ENCODE data around the gene HNF4A.
"Not testable (repeated sequence)": the region's sequence is repeated elsewhere in the genome, so short reads cannot be mapped to it uniquely, and the experiment has no call there.

The HNF4A gene

DNA sequence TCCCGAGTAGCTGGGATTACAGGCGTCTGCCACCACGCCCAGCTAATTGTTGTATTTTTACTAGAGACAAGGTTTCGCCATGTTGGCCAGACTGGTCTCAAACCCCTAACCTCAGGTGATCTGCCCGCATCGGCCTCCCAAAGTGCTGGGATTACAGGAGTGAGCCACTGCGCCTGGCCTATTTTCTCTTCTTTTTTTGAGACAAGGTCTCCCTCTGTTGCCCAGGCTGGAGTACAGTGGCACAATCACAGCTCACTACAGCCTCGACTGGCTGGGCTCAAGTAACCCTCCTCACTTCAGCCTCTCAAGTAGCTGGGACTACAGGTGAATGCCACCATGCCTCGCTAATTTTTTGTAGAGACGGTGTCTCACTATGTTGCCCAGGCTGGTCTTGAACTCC lies 9.6 kb upstream of the HNF4A start:
- H3K4me1 ChIP-seq (ENCODE audit: control insufficient read depth, insufficient read depth, low read length); H3K9ac ChIP-seq (ENCODE audit: low read depth, low read length); H3K9me3 ChIP-seq (ENCODE audit: control insufficient read depth, insufficient read depth, low read length); H3K4me3 ChIP-seq (ENCODE audit: low read depth, low read length); H3K36me3 ChIP-seq (ENCODE audit: control insufficient read depth, insufficient read depth, low read length); H3K27ac ChIP-seq (ENCODE audit: low read depth, low read length); H3K27me3 ChIP-seq (ENCODE audit: control insufficient read depth, insufficient read depth, low read length): not testable (repeated sequence)

DNA sequence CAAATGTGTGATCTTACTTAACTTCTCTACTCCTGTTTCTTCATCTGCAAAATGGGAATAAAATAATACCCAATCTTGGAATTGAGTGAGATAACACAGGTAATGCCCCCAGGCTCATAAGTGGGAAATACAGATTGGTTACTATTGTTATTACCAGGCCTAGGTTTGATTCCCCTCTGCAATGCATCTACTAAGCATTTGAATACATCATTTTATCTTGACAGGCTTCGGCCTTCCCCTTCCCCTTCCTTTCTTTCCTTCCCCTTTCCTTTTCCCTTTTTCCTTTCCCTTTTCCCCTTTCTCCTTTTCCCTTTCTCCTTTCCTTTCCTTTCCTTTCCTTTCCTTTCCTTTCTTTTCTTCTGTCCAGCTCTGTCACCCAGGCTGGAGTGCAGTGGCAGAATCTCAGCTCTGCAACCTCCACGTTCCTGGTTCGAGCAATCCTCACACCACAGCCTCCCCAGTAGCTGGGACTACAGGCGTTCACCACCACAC lies 7.3 kb upstream of the HNF4A start:
- H3K4me1 ChIP-seq (ENCODE audit: control insufficient read depth, insufficient read depth, low read length) = no peaks in the 10 kb centered on the region; the same call in 1 of the 2 replicates
- no peaks in the 10 kb centered on the region for H3K36me3 ChIP-seq (ENCODE audit: control insufficient read depth, insufficient read depth, low read length)
- H3K4me3 ChIP-seq (ENCODE audit: low read depth, low read length) = no peak overlapping the region
- H3K9me3 ChIP-seq (ENCODE audit: control insufficient read depth, insufficient read depth, low read length) = no peaks in the 10 kb centered on the region
- H3K27me3 ChIP-seq (ENCODE audit: control insufficient read depth, insufficient read depth, low read length) = no peaks in the 10 kb centered on the region
- no peak overlapping the region for H3K27ac ChIP-seq (ENCODE audit: low read depth, low read length)
- H3K9ac ChIP-seq (ENCODE audit: low read depth, low read length) = no peak overlapping the region

DNA sequence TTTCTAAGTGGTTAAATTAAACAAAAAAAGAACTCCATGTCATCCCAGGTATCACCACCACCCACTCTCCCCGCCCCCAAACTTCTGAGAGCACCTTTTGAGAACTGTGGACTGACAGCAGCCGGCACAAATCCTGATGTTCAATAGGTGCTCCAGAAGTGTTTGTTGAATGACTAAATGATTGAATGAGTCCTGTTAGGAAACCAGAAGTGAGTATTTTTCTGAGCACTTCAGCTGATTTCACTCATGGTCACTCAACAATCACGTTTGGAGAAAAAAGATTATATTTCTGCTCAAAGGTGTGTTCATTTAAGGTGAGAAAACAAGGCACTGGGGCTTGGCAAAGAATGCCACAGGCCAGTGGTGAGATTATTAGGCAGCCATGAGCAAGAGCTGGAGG lies 6.2 kb upstream of the HNF4A start:
- Histone ChIP-seq H3K9me3 (ENCODE audit: control insufficient read depth, insufficient read depth, low read length) (no peaks in the 10 kb centered on the region), H3K4me3 (ENCODE audit: low read depth, low read length) (no peak overlapping the region), H3K4me1 (ENCODE audit: control insufficient read depth, insufficient read depth, low read length) (no peaks in the 10 kb centered on the region; the same call in 1 of the 2 replicates), H3K9ac (ENCODE audit: low read depth, low read length) (no peak overlapping the region), H3K36me3 (ENCODE audit: control insufficient read depth, insufficient read depth, low read length) (no peaks in the 10 kb centered on the region), H3K27me3 (ENCODE audit: control insufficient read depth, insufficient read depth, low read length) (no peaks in the 10 kb centered on the region), H3K27ac (ENCODE audit: low read depth, low read length) (no peak overlapping the region)

DNA sequence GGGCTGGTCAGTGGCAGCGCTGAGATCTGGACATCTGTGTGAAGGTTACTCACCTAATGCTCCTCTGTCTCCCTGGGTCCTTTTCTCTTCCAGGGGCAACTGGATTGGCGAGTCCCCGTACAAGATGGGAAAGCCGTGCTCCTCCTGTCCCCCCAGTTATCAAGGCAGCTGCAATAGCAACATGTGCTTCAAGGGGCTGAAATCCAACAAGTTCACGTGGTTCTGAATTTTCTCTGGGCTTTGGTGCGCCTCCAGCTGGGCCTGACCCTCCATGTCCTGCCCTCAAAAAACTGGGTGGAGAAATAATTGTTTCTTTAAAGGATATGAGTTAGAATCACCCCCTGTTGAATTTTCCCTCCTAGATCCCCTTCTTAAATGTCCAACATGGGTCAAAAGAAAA lies 4.9 kb upstream of the HNF4A start:
- no peak overlapping the region for H3K9ac ChIP-seq (ENCODE audit: low read depth, low read length)
- H3K9me3 ChIP-seq (ENCODE audit: control insufficient read depth, insufficient read depth, low read length) = no peaks in the 10 kb centered on the region
- no peaks in the 10 kb centered on the region for H3K36me3 ChIP-seq (ENCODE audit: control insufficient read depth, insufficient read depth, low read length)
- no peaks in the 10 kb centered on the region; the same call in 1 of the 2 replicates for H3K4me1 ChIP-seq (ENCODE audit: control insufficient read depth, insufficient read depth, low read length)
- H3K27me3 ChIP-seq (ENCODE audit: control insufficient read depth, insufficient read depth, low read length) = no peaks in the 10 kb centered on the region
- H3K4me3 ChIP-seq (ENCODE audit: low read depth, low read length) = no peak overlapping the region
- H3K27ac ChIP-seq (ENCODE audit: low read depth, low read length) = no peak overlapping the region

DNA sequence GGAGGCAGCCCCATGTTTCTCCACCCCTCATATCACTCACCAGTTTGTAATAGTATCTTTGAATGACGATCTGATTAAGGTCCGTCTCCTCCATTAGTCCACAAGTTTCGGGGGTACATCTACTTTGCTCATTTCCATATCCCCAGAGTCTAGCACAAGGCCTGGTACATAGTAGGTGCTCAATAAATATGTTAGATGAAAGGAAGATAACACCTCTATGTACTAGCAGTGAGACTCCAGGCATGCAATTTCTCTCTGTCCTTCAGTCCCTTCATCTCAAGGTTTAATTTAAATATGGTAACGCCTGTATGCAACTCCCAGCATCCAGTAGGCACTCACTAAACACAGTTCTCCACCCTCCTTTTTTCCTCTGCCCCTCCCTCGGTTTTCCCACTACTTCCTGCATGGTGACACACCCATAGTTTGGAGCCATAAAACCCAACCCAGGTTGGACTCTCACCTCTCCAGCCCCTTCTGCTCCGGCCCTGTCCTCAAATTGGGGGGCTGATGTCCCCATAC lies 461 bp upstream of the HNF4A start:
- no peaks in the 10 kb centered on the region; the same call in 1 of the 2 replicates for H3K4me1 ChIP-seq (ENCODE audit: control insufficient read depth, insufficient read depth, low read length)
- no peak overlapping the region for H3K27ac ChIP-seq (ENCODE audit: low read depth, low read length)
- H3K4me3 ChIP-seq (ENCODE audit: low read depth, low read length) = no peak overlapping the region
- H3K9me3 ChIP-seq (ENCODE audit: control insufficient read depth, insufficient read depth, low read length) = no peaks in the 10 kb centered on the region
- no peak overlapping the region for H3K9ac ChIP-seq (ENCODE audit: low read depth, low read length)
- no peaks in the 10 kb centered on the region; the same call in 1 of the 2 replicates for H3K27me3 ChIP-seq (ENCODE audit: control insufficient read depth, insufficient read depth, low read length)
- H3K36me3 ChIP-seq (ENCODE audit: control insufficient read depth, insufficient read depth, low read length) = no peaks in the 10 kb centered on the region

DNA sequence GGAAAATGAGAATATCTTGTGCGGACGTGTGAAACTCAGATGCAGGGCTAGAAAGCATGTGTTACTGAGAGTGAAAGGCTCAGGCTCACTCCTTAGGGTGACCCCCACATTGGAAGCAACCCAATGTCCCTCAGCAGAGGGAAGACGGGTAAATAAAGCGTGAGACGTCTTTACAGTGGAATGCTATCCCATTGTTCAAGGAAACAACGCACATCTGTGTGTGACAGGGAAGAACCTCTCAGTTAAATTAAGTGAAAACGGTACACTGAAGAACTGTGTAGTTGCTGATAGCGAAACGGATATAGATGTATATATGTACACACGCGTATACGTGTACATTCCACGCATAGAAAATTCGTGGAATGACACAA lies 839 bp downstream of the HNF4A start:
- Histone ChIP-seq H3K4me1 (ENCODE audit: control insufficient read depth, insufficient read depth, low read length) (no peaks in the 10 kb centered on the region; the same call in 1 of the 2 replicates), H3K36me3 (ENCODE audit: control insufficient read depth, insufficient read depth, low read length) (no peaks in the 10 kb centered on the region), H3K9ac (ENCODE audit: low read depth, low read length) (no peak overlapping the region), H3K4me3 (ENCODE audit: low read depth, low read length) (no peak overlapping the region), H3K9me3 (ENCODE audit: control insufficient read depth, insufficient read depth, low read length) (no peaks in the 10 kb centered on the region), H3K27ac (ENCODE audit: low read depth, low read length) (peak overlapping the region; percentile 33), H3K27me3 (ENCODE audit: control insufficient read depth, insufficient read depth, low read length) (no peaks in the 10 kb centered on the region; the same call in 1 of the 2 replicates)

DNA sequence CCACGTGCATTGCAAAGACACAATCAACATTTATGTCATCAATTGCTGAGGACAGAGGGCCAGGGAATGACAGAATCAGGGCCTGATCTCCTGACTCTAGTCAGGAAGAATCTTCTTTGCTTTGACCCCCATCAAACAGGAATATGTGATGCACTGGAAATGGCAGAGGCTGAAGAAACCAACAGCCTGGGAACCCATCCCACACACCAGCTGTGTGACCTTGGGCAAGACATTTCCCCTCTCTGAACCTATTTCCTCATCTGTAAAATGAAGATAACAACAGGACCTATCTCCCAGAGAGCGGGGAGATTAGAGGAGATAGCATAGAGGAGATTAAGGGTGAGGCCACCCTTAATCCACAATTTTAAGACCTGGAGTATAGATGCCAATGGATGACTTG lies 1.5 kb downstream of the HNF4A start:
- no peak overlapping the region for H3K4me3 ChIP-seq (ENCODE audit: low read depth, low read length)
- H3K9me3 ChIP-seq (ENCODE audit: control insufficient read depth, insufficient read depth, low read length) = no peaks in the 10 kb centered on the region
- no peaks in the 10 kb centered on the region; the same call in 1 of the 2 replicates for H3K27me3 ChIP-seq (ENCODE audit: control insufficient read depth, insufficient read depth, low read length)
- no peaks in the 10 kb centered on the region; the same call in 1 of the 2 replicates for H3K4me1 ChIP-seq (ENCODE audit: control insufficient read depth, insufficient read depth, low read length)
- no peak overlapping the region for H3K27ac ChIP-seq (ENCODE audit: low read depth, low read length)
- H3K9ac ChIP-seq (ENCODE audit: low read depth, low read length) = no peak overlapping the region
- H3K36me3 ChIP-seq (ENCODE audit: control insufficient read depth, insufficient read depth, low read length) = no peaks in the 10 kb centered on the region

DNA sequence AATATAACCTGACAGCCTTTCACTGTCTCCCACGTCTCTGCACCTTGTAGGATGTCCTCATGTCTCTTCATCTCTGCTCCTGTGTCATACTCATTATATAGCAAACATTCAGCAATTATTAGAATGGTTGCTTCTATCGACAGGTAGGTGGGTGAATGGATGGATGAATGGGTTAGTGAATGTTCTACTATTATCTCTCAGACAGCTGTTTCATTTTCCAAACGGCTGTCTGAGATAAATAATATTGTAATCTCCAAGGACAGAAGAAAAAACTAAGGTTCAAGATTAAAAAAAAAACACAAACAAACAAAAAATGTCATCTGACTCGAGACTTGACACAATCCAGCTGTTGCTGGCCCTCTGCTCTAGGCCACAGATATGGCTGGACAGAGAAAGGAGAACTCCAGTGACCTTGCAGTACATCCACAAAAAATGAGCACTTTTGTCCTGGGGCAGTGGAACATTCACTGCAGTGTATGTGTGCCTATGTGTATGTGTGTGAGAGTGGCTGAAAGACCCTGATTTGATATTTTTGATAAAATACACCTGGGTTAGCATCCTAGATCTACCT lies 2.1 kb downstream of the HNF4A start:
- H3K4me3 ChIP-seq (ENCODE audit: low read depth, low read length) = no peak overlapping the region
- no peak overlapping the region for H3K27ac ChIP-seq (ENCODE audit: low read depth, low read length)
- H3K9ac ChIP-seq (ENCODE audit: low read depth, low read length) = no peak overlapping the region
- no peaks in the 10 kb centered on the region for H3K9me3 ChIP-seq (ENCODE audit: control insufficient read depth, insufficient read depth, low read length)
- H3K36me3 ChIP-seq (ENCODE audit: control insufficient read depth, insufficient read depth, low read length) = no peaks in the 10 kb centered on the region
- no peaks in the 10 kb centered on the region; the same call in 1 of the 2 replicates for H3K27me3 ChIP-seq (ENCODE audit: control insufficient read depth, insufficient read depth, low read length)
- no peaks in the 10 kb centered on the region for H3K4me1 ChIP-seq (ENCODE audit: control insufficient read depth, insufficient read depth, low read length)

DNA sequence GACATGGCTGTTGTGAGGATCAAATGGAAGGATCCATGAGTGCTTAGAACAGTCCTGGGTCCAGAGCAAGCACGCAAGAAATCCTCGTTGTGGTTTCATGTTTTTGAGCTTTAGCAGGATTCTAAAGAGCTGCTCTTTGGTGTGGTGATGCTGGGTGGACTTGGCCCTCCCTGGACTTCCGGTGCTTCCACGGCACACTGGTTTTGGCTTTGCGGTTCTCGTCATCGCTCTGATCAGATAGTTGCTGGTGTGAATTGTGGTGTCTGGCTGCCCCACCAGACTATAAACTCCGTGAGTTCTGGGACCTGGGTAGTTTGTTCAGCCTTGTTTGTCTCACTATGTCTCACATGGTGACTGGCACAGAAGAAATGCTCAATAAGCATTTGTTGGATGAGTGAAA lies 3.3 kb downstream of the HNF4A start:
- no peak overlapping the region for H3K4me3 ChIP-seq (ENCODE audit: low read depth, low read length)
- no peaks in the 10 kb centered on the region for H3K4me1 ChIP-seq (ENCODE audit: control insufficient read depth, insufficient read depth, low read length)
- no peak overlapping the region for H3K9ac ChIP-seq (ENCODE audit: low read depth, low read length)
- H3K27ac ChIP-seq (ENCODE audit: low read depth, low read length) = no peak overlapping the region
- H3K9me3 ChIP-seq (ENCODE audit: control insufficient read depth, insufficient read depth, low read length) = no peaks in the 10 kb centered on the region
- no peaks in the 10 kb centered on the region for H3K36me3 ChIP-seq (ENCODE audit: control insufficient read depth, insufficient read depth, low read length)
- H3K27me3 ChIP-seq (ENCODE audit: control insufficient read depth, insufficient read depth, low read length) = no peaks in the 10 kb centered on the region; the same call in 1 of the 2 replicates

DNA sequence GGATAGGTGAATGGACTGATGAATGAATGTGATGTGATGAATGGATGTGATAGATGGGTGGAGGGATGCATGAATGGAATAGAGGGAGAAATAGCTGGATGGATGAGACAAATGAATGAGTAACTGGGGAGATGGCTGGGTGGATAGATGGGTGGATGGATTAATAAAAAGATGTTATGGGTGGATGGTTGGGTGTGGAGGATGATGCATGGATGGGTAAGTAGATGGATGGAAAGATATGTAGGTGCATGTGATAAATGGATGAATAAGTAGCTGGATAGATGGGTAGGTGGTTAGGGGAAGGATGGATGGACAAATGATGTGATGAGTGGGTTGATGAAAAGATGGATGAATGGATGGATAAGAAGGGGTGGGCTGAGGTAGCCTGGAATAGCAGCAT lies 4.7 kb downstream of the HNF4A start:
- H3K9me3 ChIP-seq (ENCODE audit: control insufficient read depth, insufficient read depth, low read length) = no peaks in the 10 kb centered on the region
- no peaks in the 10 kb centered on the region for H3K4me1 ChIP-seq (ENCODE audit: control insufficient read depth, insufficient read depth, low read length)

DNA sequence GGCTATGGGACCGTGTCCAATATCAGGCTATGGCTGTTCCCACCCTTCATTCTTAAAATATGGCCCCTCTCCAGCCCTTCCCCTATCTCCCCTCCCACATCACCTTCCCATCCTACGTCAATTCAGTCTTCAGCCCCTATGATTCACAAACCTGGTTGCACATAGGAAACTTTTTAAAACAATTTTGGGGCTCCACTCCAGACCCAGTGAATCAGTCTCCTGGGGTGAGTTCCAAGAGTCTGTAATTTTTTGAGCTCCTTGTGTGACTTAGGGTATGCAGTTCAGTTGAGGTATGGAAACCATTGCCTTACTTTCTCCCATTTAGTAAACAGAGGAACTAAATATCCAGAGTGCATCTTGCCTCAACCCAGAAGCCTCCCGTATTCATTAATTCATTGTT lies 5.5 kb downstream of the HNF4A start:
- Histone ChIP-seq H3K27ac (ENCODE audit: low read depth, low read length) (no peak overlapping the region), H3K27me3 (ENCODE audit: control insufficient read depth, insufficient read depth, low read length) (no peaks in the 10 kb centered on the region; the same call in 1 of the 2 replicates), H3K9ac (ENCODE audit: low read depth, low read length) (no peak overlapping the region), H3K4me1 (ENCODE audit: control insufficient read depth, insufficient read depth, low read length) (no peaks in the 10 kb centered on the region), H3K36me3 (ENCODE audit: control insufficient read depth, insufficient read depth, low read length) (no peaks in the 10 kb centered on the region), H3K4me3 (ENCODE audit: low read depth, low read length) (no peak overlapping the region), H3K9me3 (ENCODE audit: control insufficient read depth, insufficient read depth, low read length) (no peaks in the 10 kb centered on the region)

More for the DNA sequence above, 4.7 kb downstream of the HNF4A start:
- no peak overlapping the region for H3K27ac ChIP-seq (ENCODE audit: low read depth, low read length)
- no peak overlapping the region for H3K9ac ChIP-seq (ENCODE audit: low read depth, low read length)
- H3K4me3 ChIP-seq (ENCODE audit: low read depth, low read length) = no peak overlapping the region
- H3K36me3 ChIP-seq (ENCODE audit: control insufficient read depth, insufficient read depth, low read length) = no peaks in the 10 kb centered on the region
- H3K27me3 ChIP-seq (ENCODE audit: control insufficient read depth, insufficient read depth, low read length) = no peaks in the 10 kb centered on the region; the same call in 1 of the 2 replicates
